ENCODE measurements around the gene PINLYP.

PINLYP gene

DNA sequence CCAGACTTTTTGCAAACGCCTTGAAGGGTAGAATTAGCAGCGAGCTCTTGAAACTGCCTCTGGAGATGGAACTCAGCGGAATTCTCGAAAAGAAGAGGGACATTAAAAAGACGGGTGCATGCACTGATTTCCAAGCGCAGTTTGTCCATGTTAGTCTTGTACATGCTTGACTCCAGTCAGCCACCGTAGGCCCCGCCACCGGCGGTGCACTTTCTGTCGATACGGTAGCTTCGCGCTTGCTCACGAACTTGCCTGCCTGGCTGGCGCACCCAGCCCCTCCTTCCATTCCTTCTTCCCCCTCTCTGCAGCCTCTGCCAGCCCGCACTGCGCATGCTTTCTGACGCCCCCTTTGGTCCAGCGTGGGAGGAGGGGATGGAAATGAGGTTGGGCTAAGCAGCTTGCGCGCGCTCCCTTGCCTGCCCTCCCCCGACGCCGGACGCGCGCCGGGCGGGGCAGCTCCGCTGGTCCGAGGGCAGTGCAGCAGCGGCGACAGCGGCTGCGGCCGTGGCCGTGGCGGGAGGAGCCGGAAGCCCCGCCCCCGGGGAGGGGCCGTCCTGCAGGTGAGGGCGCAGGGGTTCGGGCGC lies 42.5 kb upstream of the PINLYP start, which contains the start of gene ZNF575:
Gene ZNF575, plus strand, starts transcription at position 227 of the 584 bp plus-strand sequence. CDS start 1,235 bp downstream, outside the sequence.
- H3K4me3 ChIP-seq (ENCODE audit: low read depth, low read length), result peak within 1 kb of the TSS; percentile 66
- TF ChIP-seq CTCF (IDR thresholded peaks at IDR 0.05; ENCODE audit: low read depth, low read length), result no peak

DNA sequence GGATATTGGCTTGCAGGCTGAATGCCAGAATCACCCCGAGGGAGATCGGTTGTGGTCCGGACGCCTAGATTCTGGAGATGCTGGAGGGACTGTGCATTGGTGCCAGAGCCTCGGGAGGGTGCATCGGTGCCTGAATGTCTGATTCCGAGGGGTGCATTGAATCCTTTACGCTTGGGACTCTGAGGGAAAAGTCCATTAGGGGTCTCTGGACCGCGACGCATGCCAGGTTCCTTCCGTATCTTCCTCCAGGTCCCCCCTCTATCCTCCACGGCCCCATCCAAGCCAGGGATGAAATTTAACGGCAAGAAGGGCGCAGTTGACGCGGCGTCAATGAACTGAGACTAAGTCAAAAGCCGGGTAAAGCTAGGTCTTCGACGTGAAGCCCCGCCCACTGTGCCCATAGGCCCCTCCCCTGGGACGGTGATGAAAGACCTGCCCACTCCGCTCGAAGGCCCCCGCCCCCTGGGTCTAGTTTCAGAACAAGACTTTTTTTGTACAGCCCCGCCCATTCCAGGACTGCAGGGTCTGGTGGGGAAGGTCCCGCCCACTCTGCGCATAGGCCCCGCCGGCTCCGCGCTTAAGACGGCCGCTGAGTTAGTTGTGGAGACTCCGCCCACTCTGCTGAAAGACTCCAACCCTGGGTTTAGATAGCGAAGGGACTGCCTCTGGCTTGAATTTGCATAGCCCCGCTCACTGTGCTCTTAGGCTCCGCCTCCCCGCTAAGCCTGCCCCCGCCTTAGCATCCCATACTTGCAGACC lies 41.9 kb upstream of the PINLYP start:
- TF ChIP-seq CTCF (IDR thresholded peaks at IDR 0.05; ENCODE audit: low read depth, low read length), result no peak

DNA sequence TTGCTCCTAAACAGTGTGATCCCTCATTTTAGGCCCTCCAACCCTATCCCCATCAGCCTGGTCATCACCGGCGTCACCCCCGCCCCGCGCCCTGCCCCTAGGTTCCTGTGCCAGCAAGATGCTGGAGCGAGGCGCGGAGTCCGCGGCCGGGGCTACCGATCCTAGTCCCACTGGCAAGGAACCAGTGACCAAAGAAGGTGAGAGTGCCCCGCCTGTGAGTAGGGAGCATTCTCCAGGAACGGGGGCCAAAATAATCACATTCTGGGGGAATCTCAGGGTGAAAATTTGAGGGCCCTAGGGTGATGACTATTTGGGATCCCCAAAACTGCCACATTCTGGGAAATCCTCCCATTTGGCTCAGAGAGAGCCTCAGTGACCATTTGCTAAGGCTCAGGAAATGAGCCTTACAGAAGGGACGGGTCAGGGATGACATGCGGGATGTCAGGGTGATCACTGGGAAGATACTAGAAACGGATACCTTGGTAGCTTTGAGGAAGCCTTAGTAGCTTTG lies 41.2 kb upstream of the PINLYP start:
- H3K4me3 ChIP-seq (ENCODE audit: low read depth, low read length), result peak overlapping the region; percentile 52
- no peak for TF ChIP-seq CTCF (IDR thresholded peaks at IDR 0.05; ENCODE audit: low read depth, low read length)

More for the DNA sequence above, 41.9 kb upstream of the PINLYP start:
- peak overlapping the region; percentile 66 for H3K4me3 ChIP-seq (ENCODE audit: low read depth, low read length)

- TF ChIP-seq CTCF (IDR thresholded peaks at IDR 0.05; ENCODE audit: low read depth, low read length), result 0 out of 2 replicates have a peak, but pooled peaks have one; percentile 52
- H3K4me3 ChIP-seq (ENCODE audit: low read depth, low read length), result no peak overlapping the region
Measured at GRCh38 chr19:43534816-43535761, 40.5 kb upstream of the PINLYP start.

DNA sequence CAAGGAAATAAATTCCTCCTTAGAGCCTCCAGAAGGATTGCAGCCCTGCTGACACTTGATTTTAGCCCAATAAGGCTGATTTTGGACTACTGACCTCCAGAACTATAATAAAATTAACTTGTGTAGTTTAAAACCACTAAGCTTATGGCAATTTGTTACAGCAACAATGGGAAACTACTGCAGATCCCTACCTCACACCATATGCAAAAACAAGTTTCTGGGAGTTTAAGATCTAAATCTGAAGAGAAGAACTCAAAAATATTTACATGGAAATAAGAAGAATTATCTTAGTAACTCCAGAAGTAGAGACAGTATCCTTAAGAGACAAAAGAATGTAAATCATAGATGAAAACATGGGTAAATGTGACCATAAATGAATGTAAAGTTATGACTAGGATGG lies 36.7 kb upstream of the PINLYP start:
- no peak for TF ChIP-seq CTCF (IDR thresholded peaks at IDR 0.05; ENCODE audit: low read depth, low read length)
- H3K4me3 ChIP-seq (ENCODE audit: low read depth, low read length), result no peak overlapping the region

GRCh38 chr19:43540381-43540780 lies 35.2 kb upstream of the PINLYP start:
- TF ChIP-seq CTCF (IDR thresholded peaks at IDR 0.05; ENCODE audit: low read depth, low read length), result no peak
- no peak overlapping the region for H3K4me3 ChIP-seq (ENCODE audit: low read depth, low read length)

Measured in WI38 (cell line).